Measurements from ENCODE around the gene DNMBP.

DNA sequence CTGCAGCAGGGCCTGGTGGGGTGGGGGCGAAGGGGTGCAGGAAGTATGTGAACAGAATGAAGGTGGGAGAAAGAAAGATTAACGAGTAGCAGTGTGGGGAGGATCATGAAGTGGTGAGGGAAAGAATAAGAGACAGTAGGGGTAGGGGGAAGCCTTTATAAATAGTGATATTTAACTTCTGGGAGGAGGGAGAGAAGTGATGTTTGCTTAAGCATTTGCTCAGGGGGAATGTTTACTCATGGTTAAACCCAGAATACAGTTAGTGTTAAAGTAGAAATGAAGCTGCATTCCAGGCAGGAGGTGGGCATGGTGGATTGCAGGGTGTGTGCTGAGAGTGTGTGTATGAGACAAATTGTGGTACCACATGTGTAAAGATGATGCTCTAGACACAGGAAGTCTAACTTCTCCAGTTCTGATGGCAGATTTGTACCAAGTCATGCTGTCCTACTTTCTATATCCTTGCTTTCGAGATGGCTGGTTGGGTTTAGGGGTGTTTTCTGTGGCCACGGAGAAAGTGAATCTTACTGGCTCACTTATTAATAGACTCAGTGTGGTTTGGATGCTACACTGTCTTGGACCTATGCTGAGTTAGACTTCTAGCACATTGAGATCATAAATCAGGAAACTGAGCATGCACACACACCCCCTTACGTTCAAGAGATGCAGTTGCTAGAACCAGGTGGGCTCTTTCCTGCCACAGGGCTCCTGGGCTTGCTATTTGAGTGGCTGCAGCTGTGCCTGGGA, 10.6 kb upstream of the DNMBP start:
- TF ChIP-seq, protein P1, sequence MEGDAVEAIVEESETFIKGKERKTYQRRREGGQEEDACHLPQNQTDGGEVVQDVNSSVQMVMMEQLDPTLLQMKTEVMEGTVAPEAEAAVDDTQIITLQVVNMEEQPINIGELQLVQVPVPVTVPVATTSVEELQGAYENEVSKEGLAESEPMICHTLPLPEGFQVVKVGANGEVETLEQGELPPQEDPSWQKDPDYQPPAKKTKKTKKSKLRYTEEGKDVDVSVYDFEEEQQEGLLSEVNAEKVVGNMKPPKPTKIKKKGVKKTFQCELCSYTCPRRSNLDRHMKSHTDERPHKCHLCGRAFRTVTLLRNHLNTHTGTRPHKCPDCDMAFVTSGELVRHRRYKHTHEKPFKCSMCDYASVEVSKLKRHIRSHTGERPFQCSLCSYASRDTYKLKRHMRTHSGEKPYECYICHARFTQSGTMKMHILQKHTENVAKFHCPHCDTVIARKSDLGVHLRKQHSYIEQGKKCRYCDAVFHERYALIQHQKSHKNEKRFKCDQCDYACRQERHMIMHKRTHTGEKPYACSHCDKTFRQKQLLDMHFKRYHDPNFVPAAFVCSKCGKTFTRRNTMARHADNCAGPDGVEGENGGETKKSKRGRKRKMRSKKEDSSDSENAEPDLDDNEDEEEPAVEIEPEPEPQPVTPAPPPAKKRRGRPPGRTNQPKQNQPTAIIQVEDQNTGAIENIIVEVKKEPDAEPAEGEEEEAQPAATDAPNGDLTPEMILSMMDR (IDR thresholded peaks at IDR 0.05), result no peak
- no peak for TF ChIP-seq POLR2A (IDR thresholded peaks at IDR 0.05)
